GM12878 (cell line): ENCODE measurements around the gene PDIA3.

ENCODE experiments used
- BACH1 ChIP-seq: fragments of 450-650 bp; IDR thresholded peaks from 2 replicates; pipeline ENCODE4 v1.6.1; 2017; ENCODE audit warnings: mild to moderate bottlenecking, borderline replicate concordance
- EGR1 ChIP-seq, 2 experiments: IDR thresholded peaks; 1 replicate in 1 of 2; 2 replicates in 1 of 2; pipeline ENCODE4 v1.6.1; 2011 to 2012; ENCODE audit warnings: low read depth in 2 of 2, low read length in 2 of 2, borderline replicate concordance in 1 of 2, mild to moderate bottlenecking in 1 of 2, moderate library complexity in 1 of 2
- ESRRA ChIP-seq: IDR thresholded peaks from 2 replicates; pipeline ENCODE4 v1.6.1; 2012; ENCODE audit warnings: mild to moderate bottlenecking, low read length, improper control_type of control experiment
- GABPA ChIP-seq: IDR thresholded peaks from 2 replicates; pipeline ENCODE4 v1.6.1; 2014; ENCODE audit warnings: antibody characterized with exemption, low read depth, mild to moderate bottlenecking, inconsistent platforms
- MEF2A ChIP-seq: IDR thresholded peaks from 2 replicates; pipeline ENCODE4 v1.6.1; 2011; ENCODE audit warnings: low read depth, mild to moderate bottlenecking, low read length, moderate library complexity; ENCODE audit not compliant: insufficient read depth
- NBN ChIP-seq: fragments of 450-650 bp; IDR thresholded peaks from 2 replicates; pipeline ENCODE4 v1.6.1; 2016
- ZNF384 ChIP-seq: IDR thresholded peaks from 2 replicates; pipeline ENCODE4 v1.6.1; 2012; ENCODE audit warnings: low read depth, mild to moderate bottlenecking, low read length, improper control_type of control experiment, borderline replicate concordance
- TF ChIP-seq, protein P1 (sequence below): IDR thresholded peaks from 2 replicates; pipeline ENCODE4 v1.6.1; 2011; ENCODE audit warnings: low read depth, mild to moderate bottlenecking, low read length, moderate library complexity, borderline replicate concordance; ENCODE audit errors: extremely low read depth
- TF ChIP-seq, protein P2 (sequence below): IDR thresholded peaks from 2 replicates; pipeline ENCODE4 v1.6.1; 2011; ENCODE audit warnings: borderline replicate concordance, low read depth, mild to moderate bottlenecking, moderate library complexity, mixed read lengths, low read length; ENCODE audit not compliant: insufficient read depth; ENCODE audit errors: extremely low read length

GRCh38 chr15:43808960-43809678 is 62.9 kb downstream of the PDIA3 start:
- TF ChIP-seq ESRRA (no peak), EGR1 (IDR thresholded peaks at IDR 0.05; ENCODE audit: borderline replicate concordance in 1 of 2, low read depth in 2 of 2, low read length in 2 of 2) (no peak), BACH1 (peak; percentile 95; the same call in 1 of the 2 replicates), GABPA (0 out of 2 replicates have a peak, but pooled peaks have one; percentile 7), NBN (peak; percentile 98), MEF2A (peak; percentile 58), ZNF384 (peak; percentile 93)
- TF ChIP-seq, protein P1, sequence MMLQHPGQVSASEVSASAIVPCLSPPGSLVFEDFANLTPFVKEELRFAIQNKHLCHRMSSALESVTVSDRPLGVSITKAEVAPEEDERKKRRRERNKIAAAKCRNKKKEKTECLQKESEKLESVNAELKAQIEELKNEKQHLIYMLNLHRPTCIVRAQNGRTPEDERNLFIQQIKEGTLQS = no peak
- TF ChIP-seq, protein P2, sequence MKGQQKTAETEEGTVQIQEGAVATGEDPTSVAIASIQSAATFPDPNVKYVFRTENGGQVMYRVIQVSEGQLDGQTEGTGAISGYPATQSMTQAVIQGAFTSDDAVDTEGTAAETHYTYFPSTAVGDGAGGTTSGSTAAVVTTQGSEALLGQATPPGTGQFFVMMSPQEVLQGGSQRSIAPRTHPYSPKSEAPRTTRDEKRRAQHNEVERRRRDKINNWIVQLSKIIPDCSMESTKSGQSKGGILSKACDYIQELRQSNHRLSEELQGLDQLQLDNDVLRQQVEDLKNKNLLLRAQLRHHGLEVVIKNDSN = no peak
